Neural cell (in vitro differentiated cells): ENCODE results near the gene CPNE9. TPM values are rescaled to one million over a fixed set of nuclear protein-coding genes. Genes with fewer than 3 reads are reported as not detected.

Experiments
- H2AFZ ChIP-seq: fragments of 200-600, 300-800 bp; sonication (generic), shearing (Covaris generic); 2 replicates; pipeline ENCODE4 v1.6.0; 2014; ENCODE audit warnings: low read depth, mild to moderate bottlenecking, antibody characterized with exemption, low read length, moderate library complexity
- H3F3A ChIP-seq: fragments of 200-600 bp; shearing (Covaris generic); 2 replicates; pipeline ENCODE4 v1.6.1; 2016; ENCODE audit warnings: mild to moderate bottlenecking, moderate library complexity, mixed read lengths, antibody characterized with exemption, low read length; ENCODE audit not compliant: insufficient read depth, poor library complexity, severe bottlenecking
- H3K27ac ChIP-seq: fragments of 200-600, 300-800 bp; sonication (generic), shearing (Covaris generic); 2 replicates; pipeline ENCODE4 v1.5.1; 2014; ENCODE audit warnings: mild to moderate bottlenecking, low read length, moderate library complexity
- H3K27me3 ChIP-seq: fragments of 300-800, 200-600 bp; sonication (generic), shearing (Covaris generic); 2 replicates; pipeline ENCODE4 v1.6.0; 2014; ENCODE audit warnings: mild to moderate bottlenecking, low read depth, low read length, moderate library complexity; ENCODE audit not compliant: insufficient read depth
- H3K36me3 ChIP-seq: fragments of 300-800, 200-600 bp; sonication (generic), shearing (Covaris generic); 2 replicates; pipeline ENCODE4 v1.5.1; 2014; ENCODE audit warnings: mild to moderate bottlenecking, antibody characterized with exemption, low read length, moderate library complexity; ENCODE audit not compliant: insufficient read depth
- H3K4me2 ChIP-seq: fragments of 300-800, 200-600 bp; sonication (generic), shearing (Covaris generic); 2 replicates; pipeline ENCODE4 v1.6.0; 2014; ENCODE audit warnings: mild to moderate bottlenecking, low read length
- H3K4me3 ChIP-seq: fragments of 300-800, 200-600 bp; sonication (generic), shearing (Covaris generic); 2 replicates; pipeline ENCODE4 v1.5.1; 2014; ENCODE audit warnings: mild to moderate bottlenecking, low read length, moderate library complexity
- H3K79me2 ChIP-seq: fragments of 200-600 bp; shearing (Covaris generic); replicated peaks from 2 replicates; pipeline ENCODE4 v1.6.0; 2014; ENCODE audit warnings: mild to moderate bottlenecking, low read length, moderate library complexity; ENCODE audit not compliant: insufficient read depth
- H3K9ac ChIP-seq: fragments of 300-800, 200-600 bp; sonication (generic), shearing (Covaris generic); 2 replicates; pipeline ENCODE4 v1.6.1; 2016; ENCODE audit warnings: mild to moderate bottlenecking, low read length, mixed read lengths
- H3K9me2 ChIP-seq: fragments of 200-600 bp; shearing (Covaris generic); 2 replicates; pipeline ENCODE4 v1.6.1; 2016; ENCODE audit warnings: mild to moderate bottlenecking, low read length, mixed read lengths; ENCODE audit not compliant: insufficient read depth
- H3K9me3 ChIP-seq: fragments of 200-600, 300-800 bp; sonication (generic), shearing (Covaris generic); 2 replicates; pipeline ENCODE4 v1.6.1; 2016; ENCODE audit warnings: mild to moderate bottlenecking, mixed run types, low read length, moderate library complexity, mixed read lengths
- H4K20me1 ChIP-seq: fragments of 200-600 bp; shearing (Covaris generic); 2 replicates; pipeline ENCODE4 v1.6.1; 2016; ENCODE audit warnings: mild to moderate bottlenecking, mixed run types; ENCODE audit not compliant: insufficient read depth
- EP300 ChIP-seq: fragments of 450-650 bp; conservative IDR thresholded peaks from 2 replicates; pipeline ENCODE4 v1.6.1; 2014; ENCODE audit warnings: antibody characterized with exemption, mild to moderate bottlenecking, moderate library complexity; ENCODE audit not compliant: poor library complexity, severe bottlenecking
- EZH2 ChIP-seq: fragments of 200-600, 300-800 bp; shearing (Covaris generic), sonication (generic); IDR thresholded peaks from 2 replicates; pipeline ENCODE4 v1.6.1; 2014; ENCODE audit warnings: antibody characterized with exemption, low read length, borderline replicate concordance, mild to moderate bottlenecking; ENCODE audit not compliant: insufficient read depth, poor library complexity, severe bottlenecking
- POLR2AphosphoS5 ChIP-seq: IDR thresholded peaks from 2 replicates; pipeline ENCODE4 v1.6.1; 2012
- REST ChIP-seq: IDR thresholded peaks from 2 replicates; pipeline ENCODE4 v1.6.1; 2012; ENCODE audit warnings: borderline replicate concordance
- SMC3 ChIP-seq: fragments of 450-650 bp; conservative IDR thresholded peaks from 2 replicates; pipeline ENCODE4 v1.6.1; 2014; ENCODE audit warnings: antibody characterized with exemption, mild to moderate bottlenecking, moderate library complexity; ENCODE audit not compliant: poor library complexity
- TAF1 ChIP-seq: IDR thresholded peaks from 2 replicates; pipeline ENCODE4 v1.6.1; 2012; ENCODE audit warnings: low read depth
- polyA plus RNA-seq: library from polyadenylated mRNA; depleted of rRNA; stranded (reverse); fragments of >200 nt; gene quantifications from 2 replicates; pipeline ENCODE4 v1.2.3, GENCODE V29; 2014

The CPNE9 gene
- polyA plus RNA-seq, 1 donor from 2014 or later: 0.32 TPM

GRCh38 chr3:9778143-9779074 lies 74.8 kb downstream of the CPNE9 start:
- no peak overlapping the region for H2AFZ ChIP-seq
- no peaks in the 10 kb centered on the region for H4K20me1 ChIP-seq
- no peak for TF ChIP-seq TAF1
- no peak for TF ChIP-seq EZH2
- TF ChIP-seq REST: no peak
- TF ChIP-seq EP300: no peak
- no peaks in the 10 kb centered on the region for H3K9me2 ChIP-seq
- H3K27me3 ChIP-seq: no peaks in the 10 kb centered on the region
- no peak overlapping the region for H3K9ac ChIP-seq
- no peaks in the 10 kb centered on the region for H3K36me3 ChIP-seq
- H3K9me3 ChIP-seq: no peaks in the 10 kb centered on the region
- H3K4me3 ChIP-seq: no peak overlapping the region
- H3F3A ChIP-seq: no peaks in the 10 kb centered on the region
- H3K4me2 ChIP-seq: no peak overlapping the region
- H3K79me2 ChIP-seq: no peaks in the 10 kb centered on the region
- H3K27ac ChIP-seq: no peak overlapping the region

GRCh38 chr3:9779075-9779593 lies 75.5 kb downstream of the CPNE9 start:
- H3K9me3 ChIP-seq: no peaks in the 10 kb centered on the region
- no peaks in the 10 kb centered on the region for H3K36me3 ChIP-seq
- H3K27me3 ChIP-seq: no peaks in the 10 kb centered on the region
- no peak overlapping the region for H2AFZ ChIP-seq
- H3K27ac ChIP-seq: no peak overlapping the region
- no peaks in the 10 kb centered on the region for H4K20me1 ChIP-seq
- no peak for TF ChIP-seq SMC3
- TF ChIP-seq EP300: no peak
- TF ChIP-seq REST: no peak
- TF ChIP-seq TAF1: no peak
- no peak for TF ChIP-seq POLR2AphosphoS5
- no peak for TF ChIP-seq EZH2
- H3K79me2 ChIP-seq: no peaks in the 10 kb centered on the region
- no peak overlapping the region for H3K9ac ChIP-seq
- no peaks in the 10 kb centered on the region for H3F3A ChIP-seq
- no peak overlapping the region for H3K4me2 ChIP-seq
- no peaks in the 10 kb centered on the region for H3K9me2 ChIP-seq
- no peak overlapping the region for H3K4me3 ChIP-seq

Other genes with a start within 250 kb of the CPNE9 start
- 37.1 and 37.4 TPM in 2 replicates for gene LHFPL4, start 150.0 kb upstream of the CPNE9 start, polyA plus RNA-seq
- 39.6 and 44.9 TPM in 2 replicates for gene MTMR14, start 54.3 kb upstream of the CPNE9 start, polyA plus RNA-seq
- gene BRPF1, start 27.9 kb downstream of the CPNE9 start, polyA plus RNA-seq: 14.9 and 18.0 TPM in 2 replicates
- 34.4 and 40.3 TPM in 2 replicates for gene OGG1, start 46.1 kb downstream of the CPNE9 start, polyA plus RNA-seq
- gene CAMK1, start 66.1 kb downstream of the CPNE9 start, polyA plus RNA-seq: 18.7 and 21.3 TPM in 2 replicates
- 55.4 and 64.0 TPM in 2 replicates for gene TADA3, start 88.6 kb downstream of the CPNE9 start, polyA plus RNA-seq
- 179 and 188 TPM in 2 replicates for gene ARPC4, start 89.2 kb downstream of the CPNE9 start, polyA plus RNA-seq
- 47.6 and 78.3 TPM in 2 replicates for gene TTLL3, start 106.4 kb downstream of the CPNE9 start, polyA plus RNA-seq
- gene RPUSD3, start 140.2 kb downstream of the CPNE9 start, polyA plus RNA-seq: 35.2 TPM in 2 replicates
- not detected in 2 replicates for gene CIDEC, start 176.4 kb downstream of the CPNE9 start, polyA plus RNA-seq
- gene JAGN1, start 186.8 kb downstream of the CPNE9 start, polyA plus RNA-seq: 22.5 and 26.5 TPM in 2 replicates
- 0.52 TPM in 1 of 2 replicates, not detected in the other for gene IL17RE, start 199.0 kb downstream of the CPNE9 start, polyA plus RNA-seq
- 0.54 TPM in 1 of 2 replicates, not detected in the other for gene IL17RC, start 213.3 kb downstream of the CPNE9 start, polyA plus RNA-seq
- 48.9 and 59.8 TPM in 2 replicates for gene CRELD1, start 230.0 kb downstream of the CPNE9 start, polyA plus RNA-seq
- 2.9 and 4.3 TPM in 2 replicates for gene PRRT3, start 248.6 kb downstream of the CPNE9 start, polyA plus RNA-seq